ENCODE results near the gene ZNF683. TPM values are rescaled to one million over a fixed set of nuclear protein-coding genes. Genes with fewer than 3 reads are reported as not detected.

ZNF683 gene
- total RNA-seq, 3 donors from 2014 or later = 0.19 to 1.0 TPM; not detected in 1

DNA sequence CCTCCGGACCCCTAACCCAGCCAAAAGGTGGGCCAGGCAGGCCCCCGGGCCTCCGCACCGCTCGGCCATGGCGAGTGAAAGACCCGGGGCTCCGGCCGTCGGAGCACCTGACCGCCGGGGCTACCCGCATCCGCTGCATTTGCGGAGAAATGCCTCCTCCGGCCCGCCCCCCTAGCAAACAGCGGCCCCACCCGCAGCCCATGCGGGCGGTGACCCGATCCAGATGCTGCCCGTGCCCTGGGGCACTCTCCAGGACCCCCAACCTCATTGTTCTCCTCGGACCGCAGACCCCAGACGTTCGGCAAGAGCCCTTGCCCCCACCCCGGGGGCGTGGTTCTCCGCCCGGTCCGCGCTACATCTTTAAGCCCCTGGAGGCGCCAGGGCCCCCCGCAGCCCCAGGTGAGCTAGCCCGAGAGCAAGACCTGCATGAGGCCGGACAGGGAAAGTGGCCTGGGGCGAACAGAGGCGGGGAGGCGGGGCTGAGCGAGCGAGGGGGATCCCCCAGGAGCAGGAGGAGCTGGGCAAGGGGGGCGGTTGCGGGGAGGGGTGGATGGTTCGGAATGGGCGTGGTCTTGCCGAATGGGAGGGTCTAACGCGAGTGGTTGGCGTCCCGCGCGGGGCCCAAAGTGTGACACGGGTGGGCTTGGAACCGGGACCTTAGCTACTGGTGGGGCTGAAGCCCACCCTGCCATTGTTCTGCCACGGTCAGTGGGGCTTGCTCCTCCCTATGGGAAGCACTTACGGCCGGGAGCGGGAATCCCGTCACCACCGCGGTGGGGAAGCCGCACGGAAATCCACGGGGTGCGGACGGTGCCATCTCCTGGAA is 12.4 kb downstream of the ZNF683 start:
- intact Hi-C loops (cut with DNase I, micrococcal nuclease) = no loop called here
- TF ChIP-seq CTCF (IDR thresholded peaks at IDR 0.05) = no peak
- DNase-seq (peak; percentile 47 to 75 (median 71)), ATAC-seq (no peak)
- Histone ChIP-seq H3K9me3 (no peaks in the 10 kb centered on the region), H3K4me1 (ENCODE audit: low read depth) (peaks cover 36% of the 10 kb centered on the region), H3K4me3 (no peak overlapping the region), H3K36me3 (ENCODE audit: low read depth) (no peaks in the 10 kb centered on the region)

- intact Hi-C loops (cut with DNase I, micrococcal nuclease) = no loop called here
These were observed 13.9 kb downstream of the ZNF683 start for GRCh38 chr1:26358411-26359384.

GRCh38 chr1:26357121-26357602 is 15.4 kb downstream of the ZNF683 start:
- DNase-seq (peak; percentile 81 to 91 (median 85)), ATAC-seq (peak; percentile 71)
- intact Hi-C loops (cut with DNase I, micrococcal nuclease) = no loop called here
- H3K4me1 ChIP-seq (ENCODE audit: low read depth) = peaks cover 48% of the 10 kb centered on the region
- TF ChIP-seq CTCF (IDR thresholded peaks at IDR 0.05) = no peak
- H3K4me3 ChIP-seq = no peak overlapping the region
- H3K36me3 ChIP-seq (ENCODE audit: low read depth) = no peaks in the 10 kb centered on the region
- no peaks in the 10 kb centered on the region for H3K9me3 ChIP-seq

More at GRCh38 chr1:26358411-26359384, 13.9 kb downstream of the ZNF683 start:
- Histone ChIP-seq H3K36me3 (ENCODE audit: low read depth) (no peaks in the 10 kb centered on the region), H3K4me1 (ENCODE audit: low read depth) (peaks cover 48% of the 10 kb centered on the region), H3K9me3 (no peaks in the 10 kb centered on the region), H3K4me3 (no peak overlapping the region)
- DNase-seq = peak; percentile 84 to 88 (median 84)
- no peak for TF ChIP-seq CTCF (IDR thresholded peaks at IDR 0.05)
- ATAC-seq = peak; percentile 72

- TF ChIP-seq CTCF (IDR thresholded peaks at IDR 0.05) = no peak
- Histone ChIP-seq H3K4me1 (ENCODE audit: low read depth) (peaks cover 48% of the 10 kb centered on the region), H3K4me3 (no peak overlapping the region), H3K9me3 (no peaks in the 10 kb centered on the region), H3K36me3 (ENCODE audit: low read depth) (no peaks in the 10 kb centered on the region)
- DNase-seq = no peak
- ATAC-seq = no peak
- intact Hi-C loops (cut with DNase I, micrococcal nuclease) = no loop called here
These were observed 16.4 kb downstream of the ZNF683 start for GRCh38 chr1:26356106-26356505.

- Histone ChIP-seq H3K36me3 (ENCODE audit: low read depth) (no peaks in the 10 kb centered on the region), H3K9me3 (no peaks in the 10 kb centered on the region), H3K4me3 (no peak overlapping the region), H3K4me1 (ENCODE audit: low read depth) (peaks cover 38% of the 10 kb centered on the region)
- intact Hi-C loops (cut with DNase I, micrococcal nuclease) = no loop called here
- no peak for TF ChIP-seq CTCF (IDR thresholded peaks at IDR 0.05)
- no peak for DNase-seq
- ATAC-seq = no peak
These were observed 17.6 kb downstream of the ZNF683 start for GRCh38 chr1:26354972-26355371.
